H1 (cell line): Measurements from ENCODE around the gene CMPK2. TPM values are rescaled to one million over a fixed set of nuclear protein-coding genes. Genes with fewer than 3 reads are reported as not detected.

Experiments used
- CTCF ChIA-PET: fragments of 300-600 bp; sonication (Branson Sonifier 250); formaldehyde crosslinking; loops from one replicate; lab custom pipeline; 2021; ENCODE audit not compliant: partially characterized antibody; lab: Charles Lee
- POLR2A ChIA-PET: fragments of 300-600 bp; sonication (Branson Sonifier 250); formaldehyde crosslinking; loops from one replicate; lab custom pipeline; 2021; ENCODE audit warnings: inconsistent platforms; ENCODE audit not compliant: partially characterized antibody; lab: Charles Lee
- DNase-seq, 2 experiments: peaks; one replicate each; pipeline versions ENCODE4 v3.0.0 to v3.0.0-alpha.2; 2010 to 2022; ENCODE audit warnings: low spot score in 2 of 2, low read depth in 1 of 2, mixed read lengths in 1 of 2
- FAIRE-seq: peaks from 2 replicates; lab custom pipeline; 2011; peaks lifted over from hg19 to GRCh38; lab: Jason Lieb, UNC
- H2AFZ ChIP-seq: 2 replicates; pipeline ENCODE4 v1.8.1; 2012; ENCODE audit warnings: low read length, inconsistent platforms
- H2AK5ac ChIP-seq: 2 replicates; pipeline ENCODE4 v1.6.1; 2013; ENCODE audit warnings: low read depth, low read length
- H2BK120ac ChIP-seq: replicated peaks from 2 replicates; pipeline ENCODE3; 2013; ENCODE audit warnings: low read depth, low read length, inconsistent platforms
- H2BK12ac ChIP-seq: 2 replicates; pipeline ENCODE4 v1.6.1; 2013; ENCODE audit warnings: low read depth, low read length
- H2BK15ac ChIP-seq: 2 replicates; pipeline ENCODE4 v1.6.1; 2013; ENCODE audit warnings: low read length
- H2BK20ac ChIP-seq: 2 replicates; pipeline ENCODE4 v1.6.1; 2013; ENCODE audit warnings: low read length
- H2BK5ac ChIP-seq: 2 replicates; pipeline ENCODE4 v1.6.1; 2013; ENCODE audit warnings: low read depth, low read length
- H3K14ac ChIP-seq: 2 replicates; pipeline ENCODE4 v1.6.1; 2013; ENCODE audit warnings: inconsistent platforms; ENCODE audit not compliant: insufficient read length
- H3K18ac ChIP-seq: 2 replicates; pipeline ENCODE4 v1.6.1; 2013; ENCODE audit warnings: low read length; ENCODE audit errors: extremely low read depth
- H3K23ac ChIP-seq: 2 replicates; pipeline ENCODE4 v1.6.1; 2013; ENCODE audit warnings: inconsistent platforms; ENCODE audit not compliant: insufficient read length
- H3K23me2 ChIP-seq: 2 replicates; pipeline ENCODE4 v1.6.1; 2013; ENCODE audit warnings: low read depth, low read length
- H3K27ac ChIP-seq: 2 replicates; pipeline ENCODE4 v1.6.1; 2011; ENCODE audit warnings: low read depth, low read length, inconsistent platforms
- H3K27me3 ChIP-seq, 4 experiments: replicated peaks in 1 of 4; 1 replicate in 1 of 4; 2 replicates in 3 of 4; pipeline versions ENCODE4 v1.6.1 to v1.8.1; 2011 to 2013; ENCODE audit warnings: low read length in 3 of 4, mild to moderate bottlenecking in 3 of 4, inconsistent platforms in 2 of 4, mixed read lengths in 2 of 4, moderate library complexity in 1 of 4; ENCODE audit not compliant: control insufficient read depth in 3 of 4, insufficient read depth in 3 of 4; ENCODE audit errors: extremely low read depth in 1 of 4
- H3K36me3 ChIP-seq, 4 experiments: 2 replicates each; pipeline versions ENCODE4 v1.6.1 to v1.8.1; 2011 to 2013; ENCODE audit warnings: mild to moderate bottlenecking in 4 of 4, low read length in 3 of 4, moderate library complexity in 2 of 4, control low read depth in 1 of 4, inconsistent platforms in 1 of 4; ENCODE audit not compliant: insufficient read depth in 4 of 4, control insufficient read depth in 2 of 4
- H3K4ac ChIP-seq: replicated peaks from 2 replicates; pipeline ENCODE3; 2013; ENCODE audit warnings: low read length, low read depth, mixed read lengths, inconsistent platforms; ENCODE audit not compliant: insufficient read length
- H3K4me1 ChIP-seq, 4 experiments: replicated peaks in 1 of 4; 1 replicate in 1 of 4; 2 replicates in 3 of 4; pipeline versions ENCODE4 v1.6.1 to v1.8.1; 2011 to 2013; ENCODE audit warnings: low read length in 3 of 4, inconsistent platforms in 2 of 4, mixed read lengths in 1 of 4; ENCODE audit not compliant: insufficient read depth in 4 of 4, control insufficient read depth in 3 of 4
- H3K4me2 ChIP-seq, 2 experiments: 2 replicates each; pipeline versions ENCODE4 v1.6.1 to v1.8.1; 2011 to 2013; ENCODE audit warnings: low read depth in 2 of 2, low read length in 2 of 2, control low read depth in 1 of 2, inconsistent platforms in 1 of 2, mild to moderate bottlenecking in 1 of 2; ENCODE audit not compliant: insufficient read depth in 1 of 2
- H3K4me3 ChIP-seq, 4 experiments: fragments of 200-600, 300-600 bp in 1 of 4; sonication (generic), shearing (Covaris generic), sonication (Bioruptor Twin) in 1 of 4; 2 replicates each; pipeline versions ENCODE4 v1.5.1 to v1.8.1; 2011 to 2016; ENCODE audit warnings: low read length in 4 of 4, low read depth in 3 of 4, control low read depth in 2 of 4, inconsistent platforms in 2 of 4, mild to moderate bottlenecking in 2 of 4, mixed read lengths in 1 of 4, moderate library complexity in 1 of 4; ENCODE audit not compliant: insufficient read depth in 2 of 4; ENCODE audit errors: extremely low read depth in 1 of 4
- H3K56ac ChIP-seq: replicated peaks from 2 replicates; pipeline ENCODE3; 2013; ENCODE audit warnings: low read depth, mild to moderate bottlenecking, mixed read lengths, low read length, inconsistent platforms; ENCODE audit not compliant: insufficient read length
- H3K79me1 ChIP-seq: 2 replicates; pipeline ENCODE4 v1.6.1; 2013; ENCODE audit warnings: low read depth, low read length, control low read depth
- H3K79me2 ChIP-seq, 2 experiments: 2 replicates each; pipeline versions ENCODE4 v1.6.1 to v1.8.1; 2012 to 2013; ENCODE audit warnings: low read length in 2 of 2, mild to moderate bottlenecking in 2 of 2, inconsistent platforms in 1 of 2; ENCODE audit not compliant: insufficient read depth in 2 of 2, control insufficient read depth in 1 of 2
- H3K9ac ChIP-seq, 4 experiments: replicated peaks in 1 of 4; 1 replicate in 1 of 4; 2 replicates in 3 of 4; pipeline versions ENCODE4 v1.6.1 to v1.8.1; 2011 to 2013; ENCODE audit warnings: low read depth in 3 of 4, low read length in 3 of 4, control low read depth in 2 of 4, mild to moderate bottlenecking in 2 of 4, moderate library complexity in 2 of 4, inconsistent platforms in 1 of 4; ENCODE audit errors: extremely low read depth in 1 of 4
- H3K9me3 ChIP-seq, 2 experiments: 2 replicates each; pipeline versions ENCODE4 v1.6.1 to v1.8.1; 2012 to 2013; ENCODE audit warnings: mild to moderate bottlenecking in 2 of 2, moderate library complexity in 2 of 2, control low read depth in 1 of 2, inconsistent platforms in 1 of 2, low read depth in 1 of 2, low read length in 1 of 2, mixed read lengths in 1 of 2; ENCODE audit not compliant: insufficient read depth in 2 of 2
- H4K20me1 ChIP-seq, 2 experiments: replicated peaks in 1 of 2; 2 replicates each; pipeline versions ENCODE3 to v1.8.1; 2011 to 2013; ENCODE audit warnings: inconsistent platforms in 2 of 2, low read length in 2 of 2, mild to moderate bottlenecking in 1 of 2; ENCODE audit not compliant: insufficient read depth in 2 of 2, control insufficient read depth in 1 of 2
- H4K5ac ChIP-seq: 2 replicates; pipeline ENCODE4 v1.6.1; 2013; ENCODE audit warnings: low read length, low read depth, mixed read lengths, inconsistent platforms; ENCODE audit not compliant: insufficient read length
- H4K8ac ChIP-seq: 2 replicates; pipeline ENCODE4 v1.8.0; 2013; ENCODE audit warnings: mild to moderate bottlenecking, moderate library complexity, low read length, inconsistent platforms; ENCODE audit not compliant: insufficient read depth; ENCODE audit errors: extremely low read depth
- H4K91ac ChIP-seq: replicated peaks from 2 replicates; pipeline ENCODE3; 2013; ENCODE audit warnings: low read length, mixed read lengths, inconsistent platforms; ENCODE audit not compliant: insufficient read length
- BACH1 ChIP-seq: IDR thresholded peaks from 2 replicates; pipeline ENCODE4 v1.6.1; 2012; ENCODE audit warnings: low read length, improper control_type of control experiment
- CREB1 ChIP-seq: IDR thresholded peaks from 2 replicates; pipeline ENCODE4 v1.6.1; 2012; ENCODE audit warnings: inconsistent platforms
- RNF2 ChIP-seq: fragments of 200-900, 300-1000 bp; sonication (generic); IDR thresholded peaks from 2 replicates; pipeline ENCODE4 v1.7.1; 2016; ENCODE audit warnings: borderline replicate concordance, low read depth, mild to moderate bottlenecking, antibody characterized with exemption, low read length; ENCODE audit not compliant: poor library complexity, severe bottlenecking; ENCODE audit errors: missing control alignments
- SP1 ChIP-seq: IDR thresholded peaks from 2 replicates; pipeline ENCODE4 v1.6.1; 2011; ENCODE audit warnings: low read depth, low read length
- WGBS, 2 experiments: shearing (Covaris generic) in 1 of 2; methylation state at CpG; one replicate each; pipeline versions ENCODE4 v1.1.6 to v1.1.7; 2013 to 2015; ENCODE audit warnings: low lambda C conversion rate in 2 of 2, mixed read lengths in 2 of 2, inconsistent platforms in 1 of 2, low coverage in 1 of 2, missing lambda C conversion rate in 1 of 2; ENCODE audit not compliant: insufficient replicate concordance in 2 of 2, insufficient coverage in 1 of 2, insufficient read length in 1 of 2; ENCODE audit errors: extremely low coverage in 1 of 2, missing lambda C conversion rate in 1 of 2; 5-methylcytosine and 5-hydroxymethylcytosine counted together
- polyA plus RNA-seq, 7 experiments: library from polyadenylated mRNA; depleted of rRNA in 3 of 7; stranded (reverse) in 5 of 7; unstranded in 2 of 7; fragments of >200 nt in 5 of 7; fragments of 200-250 nt in 2 of 7; gene quantifications; 1 replicate in 5 of 7; 2 replicates in 1 of 7; 4 replicates in 1 of 7; pipeline versions ENCODE4 v1.2.1 to v1.2.3, GENCODE V29; 2011 to 2013; ENCODE audit warnings: missing spikeins in 2 of 7, mixed read lengths in 2 of 7
- total RNA-seq: library from RNA; stranded (reverse); fragmentation: NEBNext Ultra II Directional; extraction: Animal tissue kit (Norgen Biotek cat#: 25700); gene quantifications from 2 replicates; pipeline ENCODE4 v1.2.1, GENCODE V29; 2021

CMPK2 gene
- total and polyA plus RNA-seq, 2 of the 8 experiments (the other 6 are each of a cell fraction or from before 2014, with no cell fraction given) = 0.28 to 0.53 TPM

DNA sequence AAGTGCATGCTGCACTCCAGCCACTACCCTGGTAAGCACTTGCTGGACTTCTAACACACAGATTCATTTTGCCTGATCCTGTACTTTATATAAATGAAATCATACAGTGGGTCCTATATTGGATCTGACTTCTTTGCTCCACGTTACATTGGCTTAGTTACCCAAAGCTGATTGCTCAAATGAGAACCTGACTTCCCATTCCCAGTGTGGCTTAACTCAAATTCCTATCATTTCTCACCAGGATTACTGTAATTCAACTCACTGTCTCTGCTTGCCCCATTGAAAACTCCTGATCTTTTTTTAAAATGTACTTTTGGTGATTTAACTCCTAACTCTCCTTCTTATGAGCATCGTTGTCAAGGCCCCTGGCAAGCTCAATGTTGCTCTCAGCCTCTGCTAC lies 13.3 kb upstream of the CMPK2 start:
- H3K4ac ChIP-seq = no peak overlapping the region
- no peak overlapping the region for H3K18ac ChIP-seq
- no peak overlapping the region for H3K4me3 ChIP-seq
- H3K79me2 ChIP-seq = no peaks in the 10 kb centered on the region
- H4K8ac ChIP-seq = no peak overlapping the region
- ChIA-PET POLR2A (no interaction called here), CTCF (no interaction called here)
- H4K91ac ChIP-seq = no peak overlapping the region
- 89% methylated on average over 2 of the region's 2 CpGs; no CpG with 5 or more reads in 1 of the 2 experiments for WGBS, 2 experiments
- no peaks in the 10 kb centered on the region for H3K36me3 ChIP-seq
- H4K5ac ChIP-seq = no peak overlapping the region
- H2BK5ac ChIP-seq = no peak overlapping the region
- no peak overlapping the region for H3K23ac ChIP-seq
- H3K4me2 ChIP-seq = no peak overlapping the region
- no peak for DNase-seq
- FAIRE-seq = no peak
- peaks cover 5 to 6% of the 10 kb centered on the region in 2 experiments for H3K9me3 ChIP-seq
- no peak overlapping the region for H3K14ac ChIP-seq
- no peak overlapping the region for H3K27ac ChIP-seq
- no peak overlapping the region for H2BK120ac ChIP-seq
- no peak overlapping the region for H2BK15ac ChIP-seq
- no peak overlapping the region for H2AFZ ChIP-seq
- H2AK5ac ChIP-seq = no peak overlapping the region
- no peaks in the 10 kb centered on the region for H3K27me3 ChIP-seq
- no peak overlapping the region for H2BK12ac ChIP-seq
- TF ChIP-seq SP1 (no peak), BACH1 (no peak), RNF2 (no peak), CREB1 (no peak)
- H3K4me1 ChIP-seq = no peaks in the 10 kb centered on the region
- no peak overlapping the region for H3K9ac ChIP-seq
- H3K79me1 ChIP-seq = no peaks in the 10 kb centered on the region
- no peaks in the 10 kb centered on the region for H4K20me1 ChIP-seq
- H3K23me2 ChIP-seq = no peaks in the 10 kb centered on the region
- no peak overlapping the region for H2BK20ac ChIP-seq
- H3K56ac ChIP-seq = no peak overlapping the region
